ENCODE data around the gene RPTOR.

- TF ChIP-seq EZH2 (IDR thresholded peaks at IDR 0.05), result no peak
- TF ChIP-seq POLR2AphosphoS5 (IDR thresholded peaks at IDR 0.05; ENCODE audit: borderline replicate concordance, low read depth, low read length), result no peak
- TF ChIP-seq FOXP2 (optimal IDR thresholded peaks at IDR 0.05; ENCODE audit: control extremely low read depth, extremely low read length, insufficient read depth), result no peak
Observed at GRCh38 chr17:80835816-80836657, 291.4 kb downstream of the RPTOR start.
